NK-92 treated with Interleukin-12 subunit alpha and Interleukin-12 subunit beta, amount 100 ng/mL, for 24 hours (cell line): ENCODE measurements around the gene TMEM243.
"Not testable (repeated sequence)": the region's sequence is repeated elsewhere in the genome, so short reads cannot be mapped to it uniquely, and the experiment has no call there.

Experiments used
- DNase-seq: peaks from one replicate; lab custom pipeline; 2025; lab: John Stamatoyannopoulos, UW

The TMEM243 gene, protein sequence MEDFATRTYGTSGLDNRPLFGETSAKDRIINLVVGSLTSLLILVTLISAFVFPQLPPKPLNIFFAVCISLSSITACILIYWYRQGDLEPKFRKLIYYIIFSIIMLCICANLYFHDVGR

GRCh38 chr7:87219545-87220025 lies at the start of gene TMEM243:
Gene TMEM243, minus strand, starts transcription at chr7:87219732. Its CDS starts 229 bp downstream, at chr7:87219503.
- DNase-seq = peak; percentile 76

DNA sequence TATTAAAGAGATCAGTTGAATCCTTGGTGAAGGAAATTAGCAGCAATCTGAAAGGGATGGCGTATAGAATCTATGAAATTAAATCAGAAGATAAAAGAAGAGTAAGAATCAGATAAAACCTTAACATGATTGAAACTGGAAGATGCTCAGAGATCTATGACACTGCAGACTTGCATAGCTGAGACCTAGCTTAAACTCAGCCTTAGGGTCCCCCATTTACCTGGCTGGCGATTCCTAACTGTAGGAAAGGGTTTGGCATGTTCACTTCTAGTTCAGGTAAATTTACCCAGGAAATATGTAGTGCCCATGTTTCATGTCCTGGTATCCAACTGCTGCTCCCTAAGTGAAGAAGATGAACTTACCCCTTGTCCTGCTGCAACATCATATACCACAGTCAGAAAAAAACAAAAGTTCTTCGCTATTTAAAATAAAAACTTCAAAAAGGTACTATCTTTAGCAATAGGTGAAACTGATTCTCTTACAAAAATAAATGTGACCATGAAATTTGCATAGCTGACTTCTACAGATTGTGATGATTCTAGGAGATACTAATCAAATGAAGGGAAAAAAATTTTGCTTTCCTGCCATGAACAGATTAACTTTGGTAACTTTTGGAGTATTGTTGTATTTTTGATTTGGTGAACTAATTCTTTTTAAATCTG lies 47.8 kb upstream of the TMEM243 start:
- no peak for DNase-seq

DNA sequence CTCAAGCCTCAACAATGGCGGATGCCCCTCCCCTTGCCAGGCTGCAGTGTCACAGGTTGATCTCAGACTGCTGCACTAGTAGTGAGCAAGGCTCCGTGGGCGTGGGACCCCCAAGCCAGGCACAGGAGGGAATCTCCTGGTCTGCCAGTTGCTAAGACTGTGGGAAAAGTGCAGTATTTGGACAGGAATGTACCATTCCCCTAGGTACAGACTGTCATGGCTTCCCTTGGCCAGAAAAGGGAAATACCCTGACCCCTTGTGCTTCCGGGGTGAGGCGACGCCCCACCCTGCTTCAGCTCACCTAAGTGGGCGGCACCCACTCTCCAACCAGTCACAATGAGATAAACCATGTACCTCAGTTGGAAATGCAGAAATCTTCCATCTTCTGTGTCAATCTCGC lies 44.0 kb upstream of the TMEM243 start:
- DNase-seq = no peak

GRCh38 chr7:87253589-87254087 lies 34.1 kb upstream of the TMEM243 start:
- DNase-seq = no peak

GRCh38 chr7:87245671-87246070 lies 26.1 kb upstream of the TMEM243 start:
- DNase-seq = not testable (repeated sequence)

GRCh38 chr7:87238464-87239051 lies 19.0 kb upstream of the TMEM243 start:
- DNase-seq = not testable (repeated sequence)

GRCh38 chr7:87234949-87235348 lies 15.4 kb upstream of the TMEM243 start:
- no peak for DNase-seq

GRCh38 chr7:87231711-87232110 lies 12.2 kb upstream of the TMEM243 start:
- no peak for DNase-seq

DNA sequence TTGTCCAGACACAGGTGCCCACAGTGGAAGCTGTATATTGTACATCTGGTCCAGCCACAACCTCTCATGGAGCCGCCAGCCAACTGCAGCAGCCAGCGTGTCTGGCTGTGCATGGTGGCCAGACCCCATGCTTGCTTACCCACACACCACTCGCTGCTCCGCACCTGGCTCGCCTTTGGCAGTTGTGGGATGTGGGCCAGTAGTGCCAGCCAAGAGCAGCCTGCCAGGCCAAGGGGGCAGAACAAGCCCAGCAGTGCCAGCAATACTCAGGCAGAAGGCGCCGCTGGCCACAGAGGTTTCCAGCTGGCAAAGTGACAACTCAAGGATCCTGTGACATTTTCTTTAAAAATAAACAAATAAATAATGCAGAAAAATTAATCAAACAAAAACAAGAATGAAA lies 11.7 kb upstream of the TMEM243 start:
- DNase-seq = no peak

- no peak for DNase-seq
Observed at GRCh38 chr7:87226495-87226894, 7.0 kb upstream of the TMEM243 start.

GRCh38 chr7:87225696-87226095 lies 6.2 kb upstream of the TMEM243 start:
- no peak for DNase-seq

GRCh38 chr7:87223666-87224065 lies 4.1 kb upstream of the TMEM243 start:
- no peak for DNase-seq

DNA sequence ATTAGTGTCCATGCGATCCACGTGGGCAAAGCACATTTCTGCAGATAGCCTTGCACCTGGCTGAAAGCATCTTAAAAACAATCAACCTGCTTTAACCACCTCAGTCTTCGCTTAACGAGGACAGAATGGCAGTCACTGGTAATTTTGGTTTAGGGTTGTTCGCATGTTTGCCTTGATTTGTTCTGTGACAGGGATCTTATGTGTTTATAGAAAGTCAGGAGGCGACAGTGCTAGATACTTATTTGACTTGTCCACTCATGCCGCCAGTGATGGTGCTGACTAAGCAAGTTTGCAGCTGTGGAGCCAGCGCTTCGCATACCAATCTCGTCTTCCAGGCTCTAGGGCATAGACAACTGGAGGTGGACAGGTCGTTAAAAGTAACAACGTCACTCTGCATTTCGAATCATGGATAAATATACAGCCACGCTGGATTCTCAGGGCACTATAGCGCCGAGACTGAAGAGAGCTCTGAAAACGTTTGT lies 1.2 kb upstream of the TMEM243 start:
- no peak for DNase-seq

GRCh38 chr7:87220026-87220733 lies 648 bp upstream of the TMEM243 start:
- DNase-seq = peak; percentile 38

DNA sequence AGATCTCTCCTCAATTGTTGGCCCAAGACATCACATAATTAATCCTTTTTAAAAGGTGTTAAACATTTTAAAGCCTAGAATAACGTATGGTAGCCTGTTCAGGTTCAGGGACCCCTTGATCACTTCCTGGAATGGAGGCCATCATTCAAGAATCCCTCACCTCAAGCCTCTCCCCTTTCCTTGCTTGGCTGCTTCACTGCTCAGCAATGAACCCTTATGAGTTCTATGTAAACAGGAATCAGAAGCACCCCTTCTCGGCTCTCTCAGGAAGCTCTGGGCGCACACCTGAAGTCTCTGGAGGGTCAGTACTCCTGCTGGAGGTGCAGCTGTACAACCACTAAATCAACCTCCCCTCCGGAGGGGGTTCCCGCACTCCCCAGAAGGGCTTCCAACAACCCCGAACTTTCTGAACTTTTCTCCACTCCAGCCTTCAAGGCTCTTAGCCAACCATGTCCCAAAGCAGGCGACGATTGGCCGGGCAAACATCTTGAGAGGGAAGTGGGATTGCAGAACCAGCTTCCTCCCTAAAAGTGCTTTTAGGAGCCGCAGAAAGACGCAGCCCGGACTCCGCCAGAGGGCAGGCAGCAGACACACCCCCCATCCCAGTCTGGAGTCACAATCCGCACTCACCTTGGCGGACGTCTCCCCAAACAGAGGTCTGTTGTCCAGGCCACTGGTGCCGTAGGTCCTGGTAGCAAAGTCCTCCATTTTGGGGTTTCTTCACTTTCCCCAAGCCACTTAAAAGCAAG lies 562 bp downstream of the TMEM243 start:
- DNase-seq = peak; percentile 48

DNA sequence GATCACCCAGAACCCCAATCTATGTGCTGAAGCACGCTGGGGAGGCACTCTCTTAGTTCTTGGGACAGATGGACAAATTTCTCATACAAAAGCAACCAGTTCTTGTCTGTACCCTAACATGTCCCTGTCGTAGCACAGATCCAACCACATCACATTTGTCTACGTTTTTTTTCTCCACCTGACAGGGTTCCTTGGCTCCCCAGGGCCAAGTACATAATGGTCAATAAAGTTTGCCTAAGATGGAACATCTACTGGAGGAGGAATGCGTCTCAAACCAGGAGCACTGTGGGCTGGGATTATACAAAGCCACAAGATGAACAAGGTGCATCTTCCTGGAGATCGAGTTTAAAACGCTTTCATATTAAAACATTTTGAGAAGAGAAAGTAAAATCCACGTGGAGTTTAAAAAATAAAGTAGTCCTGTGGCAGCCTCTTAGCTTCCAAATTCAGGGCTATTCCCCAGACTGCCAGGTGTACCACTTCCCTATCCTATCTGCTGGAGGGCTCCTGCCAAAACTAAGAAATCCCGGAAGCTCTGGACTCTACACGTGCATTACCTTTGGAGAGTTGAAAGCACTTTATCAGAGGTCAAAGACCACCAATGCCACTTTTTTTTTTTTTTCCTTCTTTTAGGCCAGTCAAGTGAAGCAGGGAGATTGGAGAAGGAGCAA lies 1.4 kb downstream of the TMEM243 start:
- no peak for DNase-seq

- DNase-seq = no peak
Observed at GRCh38 chr7:87216701-87217508, 2.6 kb downstream of the TMEM243 start.

DNA sequence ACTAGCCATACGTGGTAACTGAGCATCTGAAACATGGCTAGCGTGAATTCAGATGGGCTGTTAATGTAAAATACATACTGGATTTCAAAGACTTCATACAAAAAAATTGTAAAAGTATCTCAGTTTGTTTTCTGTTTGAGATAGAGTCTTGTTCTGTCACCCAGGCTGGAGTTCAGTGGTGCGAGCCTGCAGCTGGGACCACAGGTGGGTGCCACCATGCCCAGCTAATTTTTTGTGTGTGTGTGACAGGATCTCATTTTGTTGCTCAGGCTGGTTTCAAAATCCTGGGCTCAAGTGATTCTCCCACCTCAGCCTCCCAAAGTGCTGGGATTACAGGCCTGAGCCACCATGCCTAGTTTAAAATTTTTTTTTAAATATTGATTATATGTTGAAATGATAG lies 4.5 kb downstream of the TMEM243 start:
- no peak for DNase-seq

GRCh38 chr7:87213811-87214210 lies 5.7 kb downstream of the TMEM243 start:
- no peak for DNase-seq

GRCh38 chr7:87213252-87213651 lies 6.3 kb downstream of the TMEM243 start:
- DNase-seq = no peak
